ENCODE data around the gene SLC8A1.

GRCh38 chr2:40344364-40344763 lies 107.5 kb downstream of the SLC8A1 start:
- no peak for TF ChIP-seq CTCF (IDR thresholded peaks at IDR 0.05)
- no peak for TF ChIP-seq POLR2A (IDR thresholded peaks at IDR 0.05)
- no peak for TF ChIP-seq EP300 (IDR thresholded peaks at IDR 0.05)

Measured in tibial nerve (tissue), 4 donors.